Spleen (tissue), 11 donors: ENCODE data around the gene CDIP1. TPM values are rescaled to one million over a fixed set of nuclear protein-coding genes. Genes with fewer than 3 reads are reported as not detected.
A peak's percentile ranks its signal among the peaks of the same experiment; 100 is the strongest.

ENCODE experiments used
- DNase-seq: peaks from one replicate; pipeline ENCODE4 v3.0.0-alpha.2; 2020
- H3K27ac ChIP-seq, 8 donors: fragments of 200-600 bp; sonication (generic) in 7 of 8; 1 replicate in 4 of 8; 2 replicates in 4 of 8; pipeline versions ENCODE4 v1.5.0 to v1.8.0; 2016 to 2021; ENCODE audit warnings: inconsistent platforms in 4 of 8, mild to moderate bottlenecking in 4 of 8, moderate library complexity in 1 of 8
- H3K27me3 ChIP-seq, 7 donors: fragments of 200-600 bp; sonication (generic) in 6 of 7; replicated peaks in 1 of 7; 1 replicate in 4 of 7; 2 replicates in 3 of 7; pipeline versions ENCODE4 v1.5.0 to v1.8.0; 2016 to 2021; ENCODE audit warnings: inconsistent platforms in 3 of 7, mild to moderate bottlenecking in 1 of 7
- H3K36me3 ChIP-seq, 6 donors: fragments of 200-600 bp; sonication (generic) in 5 of 6; 1 replicate in 4 of 6; 2 replicates in 2 of 6; pipeline versions ENCODE4 v1.5.0 to v1.8.0; 2016 to 2021; ENCODE audit warnings: inconsistent platforms in 2 of 6
- H3K4me1 ChIP-seq, 6 donors: fragments of 200-600 bp; sonication (generic) in 5 of 6; 1 replicate in 3 of 6; 2 replicates in 3 of 6; pipeline versions ENCODE4 v1.5.0 to v1.8.0; 2016 to 2021; ENCODE audit warnings: inconsistent platforms in 3 of 6
- H3K4me3 ChIP-seq, 8 donors: fragments of 200-600 bp; sonication (generic) in 7 of 8; 1 replicate in 4 of 8; 2 replicates in 4 of 8; pipeline versions ENCODE4 v1.5.0 to v1.8.0; 2016 to 2021; ENCODE audit warnings: inconsistent platforms in 4 of 8, mild to moderate bottlenecking in 4 of 8, moderate library complexity in 2 of 8
- H3K9me3 ChIP-seq, 8 donors: fragments of 200-600 bp; sonication (generic) in 7 of 8; 1 replicate in 4 of 8; 2 replicates in 4 of 8; pipeline versions ENCODE4 v1.5.0 to v1.8.0; 2016 to 2021; ENCODE audit warnings: inconsistent platforms in 4 of 8
- POLR2A ChIP-seq, 3 donors: fragments of 450-650 bp; IDR thresholded peaks; one replicate each; pipeline ENCODE4 v1.5.1; 2017; ENCODE audit warnings: antibody characterized with exemption in 3 of 3, mild to moderate bottlenecking in 1 of 3
- POLR2AphosphoS5 ChIP-seq, 3 donors: sonication (generic); formaldehyde crosslinking; IDR thresholded peaks; one replicate each; pipeline ENCODE4 v1.5.1; 2017; ENCODE audit warnings: antibody characterized with exemption in 3 of 3
- WGBS, 5 donors: extraction: QIAGEN DNeasy Blood & Tissue Kit in 3 of 5; methylation state at CpG; one replicate each; pipeline versions ENCODE4 v1.1.5 to v1.1.7; 2013 to 2018; 5-methylcytosine and 5-hydroxymethylcytosine counted together
- intact Hi-C: fragments of 100-400 bp; cut with DNase I; formaldehyde crosslinking; loops from one replicate; pipeline ENCODE4 v1.15.0; 2023; ENCODE audit warnings: low total_unique reads
- polyA plus RNA-seq, 3 donors: library from polyadenylated mRNA; stranded (reverse); fragments of 200-250 nt; gene quantifications; one replicate each; pipeline ENCODE4 v1.2.1, GENCODE V29; 2013
- total RNA-seq, 7 donors: library from RNA; depleted of rRNA in 3 of 7; stranded (reverse); fragments of >200 nt in 3 of 7; fragmentation: NEBNext Ultra II Directional in 4 of 7; extraction: Animal tissue kit (Norgen Biotek cat#: 25700) in 4 of 7; gene quantifications; one replicate each; pipeline versions ENCODE4 v1.1.0 to v1.2.1, GENCODE V29; 2016 to 2021
- TF ChIP-seq, protein P1 (sequence below), 11 experiments: fragments of 200-600 bp in 7 of 11; fragments of 450-650 bp in 4 of 11; sonication (generic) in 4 of 11; IDR thresholded peaks in 8 of 11; conservative IDR thresholded peaks in 3 of 11; 1 replicate in 7 of 11; 2 replicates in 4 of 11; pipeline versions ENCODE4 v1.4.0 to v1.8.0; 2016 to 2021; ENCODE audit warnings: antibody characterized with exemption in 11 of 11, inconsistent platforms in 4 of 11, mild to moderate bottlenecking in 1 of 11
- donor health status: healthy with polysubstance abuse.
- donor health status: DM: no; HTN: no; CAD: no; lungs with moderate emphysema.
- donor health status: DM: no; HTN: no; CAD: no.
- donor health status: Bipolar disorder and iron deficiency.
- donor health status: healthy.
- donor health status: DM: no; HTN: no; CAD: no.
- donor health status: DM: yes; HTN: yes; CAD: no.

CDIP1 gene
- total and polyA plus RNA-seq, 10 donors: 9.6 to 26.9 (median 19.2) TPM

DNA sequence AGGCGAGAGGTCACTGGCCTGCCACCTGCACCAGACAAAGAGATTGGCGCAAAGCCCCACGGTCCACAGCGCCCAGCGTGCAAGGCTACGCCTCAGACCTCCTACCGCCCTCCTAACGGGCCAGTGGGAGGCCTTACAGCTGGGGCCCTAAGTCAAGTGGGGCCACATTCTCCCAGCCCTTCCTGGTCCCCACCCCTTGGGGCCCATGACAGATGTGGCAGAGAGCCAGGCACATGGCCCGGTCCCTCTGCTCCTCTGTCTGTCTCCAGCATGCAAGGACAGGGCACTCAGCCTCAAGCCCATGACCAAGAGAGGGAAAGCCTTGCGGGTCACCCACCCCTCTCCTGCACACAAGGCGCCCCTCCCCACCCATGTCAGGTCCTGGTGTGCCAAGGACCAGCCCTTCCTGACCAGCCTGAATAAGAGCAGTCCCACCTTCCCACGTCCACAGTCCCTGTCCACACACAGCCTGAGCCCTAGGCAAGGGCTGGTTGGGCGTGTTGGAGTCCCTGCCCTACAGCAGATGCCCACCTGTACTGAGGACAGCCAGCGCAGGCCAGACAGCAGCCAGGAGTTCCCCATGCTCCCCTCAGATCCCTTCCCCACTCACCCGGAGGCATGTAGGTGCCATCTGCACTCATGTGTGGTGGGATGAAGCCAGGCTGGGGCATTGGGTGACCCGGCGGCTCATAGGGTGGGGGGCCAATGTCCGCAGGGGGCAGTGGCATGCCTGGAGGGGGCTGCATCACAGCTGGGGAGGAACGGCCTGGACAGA, 25.3 kb downstream of the CDIP1 start:
- no peak overlapping the region for H3K4me3 ChIP-seq
- H3K27me3 ChIP-seq: no peaks in the 10 kb centered on the region
- TF ChIP-seq, protein P1, sequence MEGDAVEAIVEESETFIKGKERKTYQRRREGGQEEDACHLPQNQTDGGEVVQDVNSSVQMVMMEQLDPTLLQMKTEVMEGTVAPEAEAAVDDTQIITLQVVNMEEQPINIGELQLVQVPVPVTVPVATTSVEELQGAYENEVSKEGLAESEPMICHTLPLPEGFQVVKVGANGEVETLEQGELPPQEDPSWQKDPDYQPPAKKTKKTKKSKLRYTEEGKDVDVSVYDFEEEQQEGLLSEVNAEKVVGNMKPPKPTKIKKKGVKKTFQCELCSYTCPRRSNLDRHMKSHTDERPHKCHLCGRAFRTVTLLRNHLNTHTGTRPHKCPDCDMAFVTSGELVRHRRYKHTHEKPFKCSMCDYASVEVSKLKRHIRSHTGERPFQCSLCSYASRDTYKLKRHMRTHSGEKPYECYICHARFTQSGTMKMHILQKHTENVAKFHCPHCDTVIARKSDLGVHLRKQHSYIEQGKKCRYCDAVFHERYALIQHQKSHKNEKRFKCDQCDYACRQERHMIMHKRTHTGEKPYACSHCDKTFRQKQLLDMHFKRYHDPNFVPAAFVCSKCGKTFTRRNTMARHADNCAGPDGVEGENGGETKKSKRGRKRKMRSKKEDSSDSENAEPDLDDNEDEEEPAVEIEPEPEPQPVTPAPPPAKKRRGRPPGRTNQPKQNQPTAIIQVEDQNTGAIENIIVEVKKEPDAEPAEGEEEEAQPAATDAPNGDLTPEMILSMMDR (IDR thresholded peaks at IDR 0.05 in 8 of 11, conservative IDR thresholded peaks at IDR 0.05 in 3 of 11): no peak
- TF ChIP-seq POLR2AphosphoS5 (IDR thresholded peaks at IDR 0.05): peak in 2 of 3 donors; percentile 6 to 42
- TF ChIP-seq POLR2A (IDR thresholded peaks at IDR 0.05): no peak
- peak overlapping the region in 7 of 8 donors; percentile 6 to 89 (median 79) for H3K27ac ChIP-seq
- H3K36me3 ChIP-seq: peaks cover 4 to 60% (median 49%) of the 10 kb centered on the region in 6 donors
- no peaks in the 10 kb centered on the region for H3K9me3 ChIP-seq
- peak; percentile 77 for DNase-seq
- H3K4me1 ChIP-seq: peaks cover 29 to 75% (median 47%) of the 10 kb centered on the region in 6 donors
- 76 to 88% (median 80%) methylated on average over 10 to 19 of the region's 19 CpGs for WGBS, 5 donors
- intact Hi-C loops: no loop called here

DNA sequence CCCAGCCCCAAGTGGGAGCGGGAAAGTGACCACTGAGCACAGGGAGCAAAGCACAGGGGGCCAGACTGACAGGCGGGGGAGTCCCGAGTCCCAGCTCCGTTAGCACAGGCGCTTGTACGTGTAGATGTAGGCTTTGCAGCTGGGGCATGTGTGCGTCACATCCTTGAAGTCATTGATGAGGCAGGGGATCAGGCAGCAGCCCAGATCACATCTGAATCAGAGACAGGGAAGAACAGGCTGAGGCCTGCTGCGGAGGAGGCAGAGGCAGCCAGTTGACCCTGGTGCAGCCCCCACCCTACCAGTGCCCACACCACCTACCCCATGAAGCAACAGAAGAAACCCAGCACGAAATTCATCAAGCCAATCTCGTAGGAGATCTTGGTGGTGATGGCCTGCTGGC, 26.1 kb downstream of the CDIP1 start:
- 88 to 97% (median 92%) methylated on average over 10 of the region's 10 CpGs for WGBS, 5 donors
- H3K27me3 ChIP-seq: no peaks in the 10 kb centered on the region
- peaks cover 4 to 68% (median 57%) of the 10 kb centered on the region in 6 donors for H3K36me3 ChIP-seq
- peak; percentile 58 for DNase-seq
- intact Hi-C loops: no loop called here
- H3K9me3 ChIP-seq: no peaks in the 10 kb centered on the region
- peaks cover 29 to 69% (median 47%) of the 10 kb centered on the region in 6 donors for H3K4me1 ChIP-seq
- peak overlapping the region in 3 of 8 donors; percentile 79 to 89 (median 82) for H3K27ac ChIP-seq
- no peak overlapping the region for H3K4me3 ChIP-seq
- TF ChIP-seq, protein P1 (IDR thresholded peaks at IDR 0.05 in 8 of 11, conservative IDR thresholded peaks at IDR 0.05 in 3 of 11): no peak
- TF ChIP-seq POLR2AphosphoS5 (IDR thresholded peaks at IDR 0.05) (no peak), POLR2A (IDR thresholded peaks at IDR 0.05) (no peak)

DNA sequence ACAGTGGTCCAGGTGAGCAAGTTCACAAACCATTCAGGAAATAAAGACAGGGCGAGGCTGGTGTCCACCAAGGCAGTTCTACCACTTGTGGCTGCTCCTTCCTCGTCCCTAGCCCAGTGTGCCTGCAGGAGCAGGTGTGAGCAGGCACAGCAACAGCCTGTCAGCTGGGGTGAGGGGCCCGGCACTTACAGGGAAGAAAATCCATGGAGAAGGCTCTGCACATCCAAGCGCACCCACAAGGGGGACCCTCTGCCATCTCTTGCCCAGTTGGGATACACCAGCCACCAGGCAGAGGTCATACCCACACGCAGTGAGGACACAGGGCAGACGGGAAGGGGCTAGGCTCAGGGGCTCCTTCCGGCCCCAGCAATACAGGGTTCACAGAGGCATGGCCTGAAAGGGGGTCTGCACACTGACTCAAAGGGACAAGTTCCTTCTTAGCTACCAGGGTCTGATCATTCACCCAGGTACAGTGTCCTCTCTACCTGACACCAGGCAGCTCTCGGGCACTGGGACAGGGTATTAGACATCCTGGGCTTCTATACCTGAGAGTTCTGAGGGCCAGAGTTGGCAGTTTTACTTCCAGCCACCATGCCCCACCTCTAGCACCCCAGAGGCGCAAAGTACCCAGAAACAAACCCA, 27.0 kb downstream of the CDIP1 start:
- intact Hi-C loops: no loop called here
- H3K27ac ChIP-seq: peak overlapping the region in 3 of 8 donors; percentile 14 to 46 (median 35)
- H3K27me3 ChIP-seq: no peaks in the 10 kb centered on the region
- H3K4me3 ChIP-seq: no peak overlapping the region
- 69 to 80% (median 71%) methylated on average over 5 to 9 of the region's 9 CpGs for WGBS, 5 donors
- peak; percentile 73 for DNase-seq
- no peaks in the 10 kb centered on the region for H3K9me3 ChIP-seq
- peaks cover 29 to 69% (median 50%) of the 10 kb centered on the region in 6 donors for H3K4me1 ChIP-seq
- peaks cover 4 to 77% (median 62%) of the 10 kb centered on the region in 6 donors for H3K36me3 ChIP-seq
- TF ChIP-seq POLR2A (IDR thresholded peaks at IDR 0.05): no peak
- TF ChIP-seq POLR2AphosphoS5 (IDR thresholded peaks at IDR 0.05): peak in 1 of 3 donors; percentile 27
- TF ChIP-seq, protein P1 (IDR thresholded peaks at IDR 0.05 in 8 of 11, conservative IDR thresholded peaks at IDR 0.05 in 3 of 11): peak in 6 of 11 experiments; percentile 6 to 39 (median 14)
